GM12878 (cell line): ENCODE data around the gene SRCAP. TPM values are rescaled to one million over a fixed set of nuclear protein-coding genes. Genes with fewer than 3 reads are reported as not detected.

Experiments
- DPF2 ChIP-seq: fragments of 450-650 bp; IDR thresholded peaks from 2 replicates; pipeline ENCODE4 v1.6.1; 2017; ENCODE audit warnings: mild to moderate bottlenecking
- GATAD2B ChIP-seq: fragments of 450-650 bp; conservative IDR thresholded peaks from 2 replicates; pipeline ENCODE4 v1.6.1; 2017; ENCODE audit warnings: low read depth, mild to moderate bottlenecking, moderate library complexity
- IKZF1 ChIP-seq: fragments of 450-650 bp; conservative IDR thresholded peaks from 2 replicates; pipeline ENCODE4 v1.6.1; 2017; ENCODE audit warnings: antibody characterized with exemption, mild to moderate bottlenecking
- MEF2B ChIP-seq: fragments of 450-650 bp; IDR thresholded peaks from 2 replicates; pipeline ENCODE4 v1.6.1; 2018; ENCODE audit warnings: mild to moderate bottlenecking, moderate library complexity; ENCODE audit not compliant: partially characterized antibody, poor library complexity, severe bottlenecking
- MYB ChIP-seq: fragments of 150-350 bp; IDR thresholded peaks from 2 replicates; pipeline ENCODE4 v1.6.1; 2014; ENCODE audit warnings: mild to moderate bottlenecking, low read depth, low read length, borderline replicate concordance
- NFYB ChIP-seq: IDR thresholded peaks from 2 replicates; pipeline ENCODE4 v1.6.1; 2011; ENCODE audit warnings: low read depth, mild to moderate bottlenecking, low read length, improper control_type of control experiment, moderate library complexity; ENCODE audit not compliant: insufficient read depth
- RBBP5 ChIP-seq: fragments of 200-600 bp; sonication (generic); conservative IDR thresholded peaks from 2 replicates; pipeline ENCODE4 v1.6.1; 2016
- SMARCA5 ChIP-seq: fragments of 450-650 bp; IDR thresholded peaks from 2 replicates; pipeline ENCODE4 v1.6.1; 2017; ENCODE audit warnings: mild to moderate bottlenecking
- SPI1 ChIP-seq: IDR thresholded peaks from 2 replicates; pipeline ENCODE4 v1.6.1; 2011; ENCODE audit warnings: low read depth, mild to moderate bottlenecking, low read length, moderate library complexity, borderline replicate concordance; ENCODE audit not compliant: insufficient read depth
- TAF1 ChIP-seq: IDR thresholded peaks from 2 replicates; pipeline ENCODE4 v1.6.1; 2011; ENCODE audit warnings: mild to moderate bottlenecking, low read depth, low read length, borderline replicate concordance
- YY1 ChIP-seq: IDR thresholded peaks from 2 replicates; pipeline ENCODE4 v1.6.1; 2011; ENCODE audit warnings: low read depth, mild to moderate bottlenecking, low read length
- polyA plus RNA-seq, 11 experiments: library from polyadenylated mRNA; depleted of rRNA in 4 of 11; unstranded in 6 of 11; stranded (reverse) in 5 of 11; fragments of >200 nt; fragmentation: Nextera tagmentation in 4 of 11; fragmentation: Illumina TruSeq in 1 of 11; extraction: Ambion mirVana in 4 of 11; extraction: Trizol in 1 of 11; gene quantifications; 1 replicate in 1 of 11; 2 replicates in 10 of 11; pipeline versions ENCODE4 v1.2.1 to v1.2.3, GENCODE V29; 2011 to 2016; ENCODE audit warnings: inconsistent platforms in 2 of 11, missing spikeins in 2 of 11, low read depth in 1 of 11
- total RNA-seq, 4 experiments: library from RNA; depleted of rRNA in 3 of 4; stranded (reverse); fragments of >200 nt in 3 of 4; fragmentation: Illumina TruSeq in 1 of 4; extraction: Trizol in 1 of 4; gene quantifications; 2 replicates each; pipeline versions ENCODE4 v1.2.1 to v1.2.3, GENCODE V29; 2013 to 2021
- TF ChIP-seq, protein P1 (sequence below): IDR thresholded peaks from 2 replicates; pipeline ENCODE4 v1.6.1; 2012; ENCODE audit warnings: low read depth, low read length, improper control_type of control experiment
- TF ChIP-seq, protein P2 (sequence below): fragments of 450-650 bp; IDR thresholded peaks from 2 replicates; pipeline ENCODE4 v1.6.1; 2017; ENCODE audit warnings: low read depth, mild to moderate bottlenecking, moderate library complexity
- TF ChIP-seq, protein P3 (sequence below): fragments of 450-650 bp; IDR thresholded peaks from 2 replicates; pipeline ENCODE4 v1.6.1; 2016; ENCODE audit warnings: mild to moderate bottlenecking, moderate library complexity, borderline replicate concordance

The SRCAP gene
- total and polyA plus RNA-seq, 10 of the 15 experiments (the other 5 are each of a cell fraction or from before 2014, with no cell fraction given): 0.24 to 58.4 (median 11.6) TPM

- TF ChIP-seq MEF2B (peak; percentile 38), RBBP5 (no peak), IKZF1 (peak; percentile 63), TAF1 (peak; percentile 82), SMARCA5 (no peak), MYB (no peak), NFYB (no peak), SPI1 (0 out of 2 replicates have a peak, but pooled peaks have one; percentile 9), GATAD2B (peak; percentile 35; the same call in 1 of the 2 replicates), YY1 (0 out of 2 replicates have a peak, but pooled peaks have one; percentile 15), DPF2 (0 out of 2 replicates have a peak, but pooled peaks have one; percentile 31)
- TF ChIP-seq, protein P1, sequence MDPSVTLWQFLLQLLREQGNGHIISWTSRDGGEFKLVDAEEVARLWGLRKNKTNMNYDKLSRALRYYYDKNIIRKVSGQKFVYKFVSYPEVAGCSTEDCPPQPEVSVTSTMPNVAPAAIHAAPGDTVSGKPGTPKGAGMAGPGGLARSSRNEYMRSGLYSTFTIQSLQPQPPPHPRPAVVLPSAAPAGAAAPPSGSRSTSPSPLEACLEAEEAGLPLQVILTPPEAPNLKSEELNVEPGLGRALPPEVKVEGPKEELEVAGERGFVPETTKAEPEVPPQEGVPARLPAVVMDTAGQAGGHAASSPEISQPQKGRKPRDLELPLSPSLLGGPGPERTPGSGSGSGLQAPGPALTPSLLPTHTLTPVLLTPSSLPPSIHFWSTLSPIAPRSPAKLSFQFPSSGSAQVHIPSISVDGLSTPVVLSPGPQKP: 0 out of 2 replicates have a peak, but pooled peaks have one; percentile 36
- TF ChIP-seq, protein P2, sequence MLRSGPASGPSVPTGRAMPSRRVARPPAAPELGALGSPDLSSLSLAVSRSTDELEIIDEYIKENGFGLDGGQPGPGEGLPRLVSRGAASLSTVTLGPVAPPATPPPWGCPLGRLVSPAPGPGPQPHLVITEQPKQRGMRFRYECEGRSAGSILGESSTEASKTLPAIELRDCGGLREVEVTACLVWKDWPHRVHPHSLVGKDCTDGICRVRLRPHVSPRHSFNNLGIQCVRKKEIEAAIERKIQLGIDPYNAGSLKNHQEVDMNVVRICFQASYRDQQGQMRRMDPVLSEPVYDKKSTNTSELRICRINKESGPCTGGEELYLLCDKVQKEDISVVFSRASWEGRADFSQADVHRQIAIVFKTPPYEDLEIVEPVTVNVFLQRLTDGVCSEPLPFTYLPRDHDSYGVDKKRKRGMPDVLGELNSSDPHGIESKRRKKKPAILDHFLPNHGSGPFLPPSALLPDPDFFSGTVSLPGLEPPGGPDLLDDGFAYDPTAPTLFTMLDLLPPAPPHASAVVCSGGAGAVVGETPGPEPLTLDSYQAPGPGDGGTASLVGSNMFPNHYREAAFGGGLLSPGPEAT: no peak
- TF ChIP-seq, protein P3, sequence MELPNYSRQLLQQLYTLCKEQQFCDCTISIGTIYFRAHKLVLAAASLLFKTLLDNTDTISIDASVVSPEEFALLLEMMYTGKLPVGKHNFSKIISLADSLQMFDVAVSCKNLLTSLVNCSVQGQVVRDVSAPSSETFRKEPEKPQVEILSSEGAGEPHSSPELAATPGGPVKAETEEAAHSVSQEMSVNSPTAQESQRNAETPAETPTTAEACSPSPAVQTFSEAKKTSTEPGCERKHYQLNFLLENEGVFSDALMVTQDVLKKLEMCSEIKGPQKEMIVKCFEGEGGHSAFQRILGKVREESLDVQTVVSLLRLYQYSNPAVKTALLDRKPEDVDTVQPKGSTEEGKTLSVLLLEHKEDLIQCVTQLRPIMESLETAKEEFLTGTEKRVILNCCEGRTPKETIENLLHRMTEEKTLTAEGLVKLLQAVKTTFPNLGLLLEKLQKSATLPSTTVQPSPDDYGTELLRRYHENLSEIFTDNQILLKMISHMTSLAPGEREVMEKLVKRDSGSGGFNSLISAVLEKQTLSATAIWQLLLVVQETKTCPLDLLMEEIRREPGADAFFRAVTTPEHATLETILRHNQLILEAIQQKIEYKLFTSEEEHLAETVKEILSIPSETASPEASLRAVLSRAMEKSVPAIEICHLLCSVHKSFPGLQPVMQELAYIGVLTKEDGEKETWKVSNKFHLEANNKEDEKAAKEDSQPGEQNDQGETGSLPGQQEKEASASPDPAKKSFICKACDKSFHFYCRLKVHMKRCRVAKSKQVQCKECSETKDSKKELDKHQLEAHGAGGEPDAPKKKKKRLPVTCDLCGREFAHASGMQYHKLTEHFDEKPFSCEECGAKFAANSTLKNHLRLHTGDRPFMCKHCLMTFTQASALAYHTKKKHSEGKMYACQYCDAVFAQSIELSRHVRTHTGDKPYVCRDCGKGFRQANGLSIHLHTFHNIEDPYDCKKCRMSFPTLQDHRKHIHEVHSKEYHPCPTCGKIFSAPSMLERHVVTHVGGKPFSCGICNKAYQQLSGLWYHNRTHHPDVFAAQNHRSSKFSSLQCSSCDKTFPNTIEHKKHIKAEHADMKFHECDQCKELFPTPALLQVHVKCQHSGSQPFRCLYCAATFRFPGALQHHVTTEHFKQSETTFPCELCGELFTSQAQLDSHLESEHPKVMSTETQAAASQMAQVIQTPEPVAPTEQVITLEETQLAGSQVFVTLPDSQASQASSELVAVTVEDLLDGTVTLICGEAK: peak; percentile 71
Measured at GRCh38 chr16:30786936-30787612, 88.1 kb downstream of the SRCAP start, which contains the start of gene ZNF629 (continued).
